GM19025 (cell line): ENCODE results near the gene ATXN7L1.
A peak's percentile ranks its signal among the peaks of the same experiment; 100 is the strongest.
"Not testable (repeated sequence)": the region's sequence is repeated elsewhere in the genome, so short reads cannot be mapped to it uniquely, and the experiment has no call there.

ENCODE experiments used
- ATAC-seq: cut with Tn5 transposase; IDR thresholded peaks from one replicate; pipeline ENCODE4 v1.9.1; 2021; ENCODE audit warnings: mild to moderate bottlenecking, low read depth, moderate library complexity; ENCODE audit not compliant: unreplicated experiment

Gene ATXN7L1

GRCh38 chr7:105600720-105601550 lies 275.5 kb downstream of the ATXN7L1 start:
- no peak for ATAC-seq

GRCh38 chr7:105599551-105599950 lies 276.8 kb downstream of the ATXN7L1 start:
- no peak for ATAC-seq

DNA sequence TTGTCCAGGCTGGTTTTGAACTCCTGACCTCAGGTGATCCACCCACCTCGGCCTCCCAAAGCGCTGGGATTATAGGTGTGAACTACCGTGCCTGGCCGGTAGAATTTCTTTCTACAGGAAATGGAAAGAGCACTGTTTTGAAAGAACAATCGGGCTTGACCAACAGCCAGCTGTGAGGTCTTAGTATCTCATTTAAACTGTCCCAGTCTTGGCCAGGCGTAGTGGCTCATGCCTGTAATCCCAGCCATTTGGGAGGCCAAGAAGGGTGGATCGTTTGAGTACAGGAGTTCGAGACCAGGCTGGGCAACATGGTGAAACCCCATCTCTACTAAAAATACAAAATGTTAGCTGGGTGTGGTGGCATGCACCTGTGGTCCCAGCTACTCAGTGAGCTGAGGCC lies 277.3 kb downstream of the ATXN7L1 start:
- ATAC-seq, result not testable (repeated sequence)

- ATAC-seq, result no peak
These were observed 279.5 kb downstream of the ATXN7L1 start for GRCh38 chr7:105596866-105597265.

DNA sequence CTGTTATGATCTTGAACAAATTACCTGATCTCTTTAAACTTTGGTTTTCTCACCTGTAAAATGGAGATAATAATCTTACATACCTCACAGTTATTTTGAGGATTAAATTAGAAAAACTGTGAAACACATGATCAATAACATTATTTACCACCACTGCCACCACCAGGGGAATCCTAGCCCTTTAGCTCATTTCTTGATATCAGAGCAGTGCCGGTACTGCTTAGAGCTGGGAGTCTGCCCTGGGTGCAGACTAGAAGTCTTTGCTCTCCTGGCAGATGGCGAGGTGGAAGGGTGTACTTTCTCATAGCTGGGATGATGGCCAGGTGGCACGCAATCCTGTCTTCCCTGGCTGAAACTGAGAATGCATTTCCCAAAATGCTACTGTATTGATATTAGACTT lies 282.4 kb downstream of the ATXN7L1 start:
- no peak for ATAC-seq

- ATAC-seq, result no peak
These were observed 284.9 kb downstream of the ATXN7L1 start for GRCh38 chr7:105591522-105591921.

GRCh38 chr7:105590793-105591192 lies 285.6 kb downstream of the ATXN7L1 start:
- no peak for ATAC-seq

GRCh38 chr7:105589356-105590077 lies 286.9 kb downstream of the ATXN7L1 start:
- ATAC-seq, result peak; percentile 75

GRCh38 chr7:105587909-105588635 lies 288.3 kb downstream of the ATXN7L1 start:
- no peak for ATAC-seq

GRCh38 chr7:105585850-105586500 lies 290.4 kb downstream of the ATXN7L1 start:
- ATAC-seq, result peak; percentile 39

DNA sequence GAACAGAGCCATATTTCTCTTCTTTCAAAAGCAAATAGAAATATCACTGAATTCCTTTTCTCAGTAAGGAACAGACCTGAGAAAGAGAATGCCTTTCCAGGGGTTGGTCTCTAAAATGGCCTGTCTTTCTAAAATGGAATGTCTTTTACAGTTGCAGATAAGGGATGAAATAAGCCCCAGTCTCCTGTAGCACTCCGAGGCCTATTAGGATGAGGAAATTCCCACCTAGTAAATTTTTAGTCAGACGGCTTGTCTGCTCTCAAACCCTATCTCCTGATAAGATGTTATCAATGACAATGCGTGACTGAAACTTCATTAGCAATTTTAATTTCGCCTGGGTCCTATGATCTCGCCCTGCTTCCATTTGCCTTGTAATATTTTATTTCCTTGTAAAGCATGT lies 292.2 kb downstream of the ATXN7L1 start:
- no peak for ATAC-seq

DNA sequence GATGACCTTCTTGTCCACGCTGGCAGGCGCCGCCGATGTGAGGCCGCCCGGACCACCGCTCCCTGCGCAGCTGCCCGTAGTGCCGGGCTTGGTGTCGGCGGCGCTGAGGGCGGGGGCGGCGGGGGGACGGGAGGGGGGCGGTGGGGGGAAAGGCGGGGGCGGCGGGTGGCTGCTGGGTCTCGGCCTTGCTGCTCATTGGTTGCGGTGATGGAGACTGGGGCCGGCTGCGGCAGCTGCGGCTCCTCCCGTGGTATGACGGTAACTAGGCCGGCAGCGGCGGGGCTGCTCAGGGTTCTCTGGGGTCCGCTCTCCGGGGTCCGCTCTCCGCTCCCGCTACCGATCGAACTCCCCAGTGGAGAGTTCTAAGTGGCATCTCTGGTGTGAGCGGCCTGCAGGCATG lies 293.3 kb downstream of the ATXN7L1 start:
- ATAC-seq, result no peak

DNA sequence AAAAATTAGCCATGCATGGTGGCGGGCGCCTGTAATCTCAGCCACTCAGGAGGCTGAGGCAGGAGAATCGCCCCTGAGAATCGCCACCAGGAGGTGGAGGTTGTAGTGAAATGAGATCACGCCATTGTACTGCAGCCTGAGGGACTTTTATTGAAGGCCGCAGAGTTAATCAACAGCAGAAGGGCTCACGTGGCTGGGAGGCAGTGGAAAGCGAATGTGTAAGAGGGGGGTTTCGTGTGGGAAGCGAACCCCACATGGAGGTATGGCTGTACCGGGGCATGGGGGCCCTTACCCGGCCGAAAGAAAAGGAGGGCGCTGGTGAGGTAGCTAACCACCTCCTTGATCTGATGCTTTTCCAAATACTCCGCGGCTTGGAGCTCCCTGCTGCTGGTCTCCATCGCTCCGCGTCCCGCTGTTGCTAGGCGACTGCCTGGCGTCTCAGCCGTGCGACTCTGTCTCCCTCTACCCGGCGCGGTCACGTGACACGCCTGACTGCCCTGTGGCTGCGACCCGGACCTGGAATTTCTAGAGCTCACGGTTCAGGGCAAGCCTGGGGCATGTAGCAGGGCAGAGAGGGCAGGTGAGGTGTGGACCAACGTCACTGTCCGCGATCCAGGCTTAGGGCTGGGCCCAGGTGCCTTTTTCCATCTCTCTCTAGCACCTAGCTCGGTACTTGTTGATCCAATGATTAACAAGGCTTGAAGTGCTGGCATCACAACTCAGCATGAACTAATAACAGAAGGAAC lies 295.2 kb downstream of the ATXN7L1 start, which contains the start of gene EFCAB10:
EFCAB10 (minus strand) TSS at position 428 of the 746 bp plus-strand sequence; CDS start at position 398, 30 bp downstream.
- peak; percentile 83 for ATAC-seq

DNA sequence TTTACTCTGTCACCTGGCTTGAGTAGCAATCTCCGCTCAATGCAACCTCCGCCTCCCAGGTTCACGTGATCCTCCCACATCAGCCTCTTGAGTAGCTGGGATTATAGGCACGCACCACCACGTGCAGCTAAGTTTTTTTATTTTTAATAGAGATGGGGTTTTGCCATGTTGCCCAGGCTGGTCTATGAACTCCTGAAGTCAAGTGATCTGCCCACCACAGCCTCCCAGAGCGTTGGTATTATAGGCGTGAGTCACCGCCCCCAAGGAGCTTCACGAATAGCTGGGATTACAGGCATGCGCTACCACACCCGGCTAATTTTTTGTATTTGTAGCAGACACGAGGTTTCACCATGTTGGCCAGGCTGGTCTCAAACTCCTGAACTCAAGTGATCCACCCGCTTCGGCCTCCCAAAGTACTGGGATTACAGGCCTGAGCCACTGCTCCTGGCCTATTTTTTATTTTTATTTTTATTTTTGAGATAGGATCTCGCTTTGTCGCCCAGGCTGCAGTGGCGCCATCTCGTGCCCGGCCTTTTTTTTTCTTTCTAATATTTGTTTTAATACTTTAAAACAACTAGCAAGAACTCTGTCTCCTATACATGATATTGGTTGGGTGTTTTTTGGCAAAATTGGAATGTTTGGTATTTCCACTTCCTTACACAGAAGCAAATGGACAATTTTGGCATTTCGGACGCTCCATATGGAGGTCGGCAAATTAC lies 296.2 kb downstream of the ATXN7L1 start:
- ATAC-seq, result no peak

- no peak for ATAC-seq
These were observed 297.9 kb downstream of the ATXN7L1 start for GRCh38 chr7:105578496-105578895.

GRCh38 chr7:105577251-105577650 lies 299.1 kb downstream of the ATXN7L1 start:
- no peak for ATAC-seq

DNA sequence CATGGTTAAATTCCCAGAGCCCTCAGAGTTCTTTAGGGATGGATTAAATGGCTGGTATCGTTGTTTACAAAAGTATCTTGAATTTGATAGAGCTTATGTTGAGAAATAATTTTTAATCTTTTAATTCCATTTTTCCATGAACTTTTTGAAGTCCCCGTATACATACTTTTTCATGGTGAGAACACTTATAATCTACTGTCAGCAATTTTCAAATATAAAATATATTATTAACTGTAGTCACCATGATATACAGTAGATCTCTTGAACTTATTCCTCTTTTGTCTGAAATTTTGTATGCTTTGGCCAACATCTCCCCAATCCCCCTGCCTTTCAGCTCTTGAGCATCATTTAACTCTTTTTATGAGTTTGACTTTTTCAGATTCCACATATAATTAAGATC lies 304.5 kb downstream of the ATXN7L1 start:
- ATAC-seq, result no peak

DNA sequence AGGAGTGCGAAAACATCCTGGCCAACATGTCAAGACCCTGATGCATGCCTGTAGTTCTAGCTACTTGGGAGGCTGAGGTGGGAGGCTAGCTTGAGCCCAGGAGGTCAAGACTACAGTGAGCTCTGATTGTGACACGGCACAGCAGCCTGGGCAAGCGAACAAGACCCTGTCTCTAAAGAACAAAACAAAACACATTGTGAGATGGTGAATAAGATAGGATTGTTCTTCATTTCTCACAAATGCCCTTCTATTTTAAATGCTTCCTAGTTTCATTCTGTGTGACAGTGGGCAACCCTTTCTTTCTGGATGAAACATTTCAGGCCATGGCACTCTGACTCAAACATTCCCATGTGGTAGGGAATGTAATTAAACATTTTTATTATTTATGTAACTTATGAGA lies 308.6 kb downstream of the ATXN7L1 start:
- no peak for ATAC-seq

DNA sequence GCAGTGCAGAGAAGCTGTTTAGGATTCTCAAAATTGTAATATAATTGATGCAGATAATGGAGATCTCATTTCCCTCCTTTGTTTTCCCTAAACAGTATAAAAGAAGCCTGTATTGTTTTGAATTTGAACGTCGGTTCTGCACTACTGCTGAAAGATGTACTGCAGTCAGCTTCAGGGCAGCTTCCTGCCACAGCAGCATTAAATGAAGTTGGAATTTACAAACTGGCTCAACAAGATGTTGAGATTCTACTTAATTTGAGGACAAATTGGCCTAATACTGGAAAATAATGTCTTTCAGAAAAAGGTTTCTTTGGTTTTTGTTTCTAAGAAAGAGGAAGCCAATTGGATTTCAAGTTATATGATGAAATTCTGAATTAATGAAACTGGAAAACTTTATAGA lies 309.4 kb downstream of the ATXN7L1 start:
- ATAC-seq, result no peak
